Transverse colon (tissue), 4 donors: ENCODE measurements around the gene CD6.

Experiments used
- POLR2AphosphoS5 ChIP-seq, 3 donors: sonication (generic); formaldehyde crosslinking; IDR thresholded peaks; one replicate each; pipeline ENCODE4 v1.6.1; 2016; ENCODE audit warnings: antibody characterized with exemption in 3 of 3
- TF ChIP-seq, protein P1 (sequence below), 5 experiments: fragments of 200-600 bp in 3 of 5; fragments of 450-650 bp in 2 of 5; sonication (generic) in 3 of 5; IDR thresholded peaks; 1 replicate in 2 of 5; 2 replicates in 3 of 5; pipeline ENCODE4 v1.5.1; 2016 to 2017; ENCODE audit warnings: antibody characterized with exemption in 5 of 5, inconsistent platforms in 3 of 5, mild to moderate bottlenecking in 2 of 5, moderate library complexity in 1 of 5

DNA sequence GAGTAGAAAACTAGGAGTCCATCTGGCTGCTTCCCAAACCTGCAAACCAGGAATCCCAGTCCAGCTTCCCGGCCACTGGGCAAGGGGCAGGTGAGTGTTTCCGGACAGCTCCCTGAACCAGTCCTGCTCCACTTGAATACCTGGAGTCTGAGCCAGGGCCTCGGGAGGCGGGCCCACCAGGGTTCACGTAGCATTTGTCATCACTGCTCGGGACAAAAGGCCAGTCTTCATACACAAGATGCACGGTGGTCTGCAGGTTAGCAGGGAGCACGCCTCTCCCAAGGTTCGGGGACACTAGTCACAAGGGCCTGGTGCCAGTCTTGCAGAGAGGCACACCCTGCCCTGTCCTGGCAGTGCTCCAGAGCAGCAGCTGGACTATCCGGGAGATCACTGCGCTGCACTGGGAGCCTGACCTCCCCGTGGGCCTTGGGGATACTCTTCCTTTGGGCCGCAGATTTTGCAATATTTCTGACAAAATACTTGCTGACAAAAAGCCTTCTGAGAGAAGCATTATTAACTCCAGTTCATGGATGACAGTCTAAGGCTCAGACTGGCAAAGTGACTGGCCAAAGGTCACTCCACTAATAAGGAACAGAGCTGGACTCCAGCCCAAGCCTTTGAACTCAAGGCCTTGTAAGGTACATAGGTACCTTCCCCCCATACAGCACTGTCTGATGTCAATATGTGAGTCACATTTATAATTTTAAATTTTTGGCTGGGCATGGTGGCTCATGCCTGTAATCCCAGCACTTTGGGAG lies 25.1 kb downstream of the CD6 start:
- no peak for TF ChIP-seq POLR2AphosphoS5 (IDR thresholded peaks at IDR 0.05)
- TF ChIP-seq, protein P1, sequence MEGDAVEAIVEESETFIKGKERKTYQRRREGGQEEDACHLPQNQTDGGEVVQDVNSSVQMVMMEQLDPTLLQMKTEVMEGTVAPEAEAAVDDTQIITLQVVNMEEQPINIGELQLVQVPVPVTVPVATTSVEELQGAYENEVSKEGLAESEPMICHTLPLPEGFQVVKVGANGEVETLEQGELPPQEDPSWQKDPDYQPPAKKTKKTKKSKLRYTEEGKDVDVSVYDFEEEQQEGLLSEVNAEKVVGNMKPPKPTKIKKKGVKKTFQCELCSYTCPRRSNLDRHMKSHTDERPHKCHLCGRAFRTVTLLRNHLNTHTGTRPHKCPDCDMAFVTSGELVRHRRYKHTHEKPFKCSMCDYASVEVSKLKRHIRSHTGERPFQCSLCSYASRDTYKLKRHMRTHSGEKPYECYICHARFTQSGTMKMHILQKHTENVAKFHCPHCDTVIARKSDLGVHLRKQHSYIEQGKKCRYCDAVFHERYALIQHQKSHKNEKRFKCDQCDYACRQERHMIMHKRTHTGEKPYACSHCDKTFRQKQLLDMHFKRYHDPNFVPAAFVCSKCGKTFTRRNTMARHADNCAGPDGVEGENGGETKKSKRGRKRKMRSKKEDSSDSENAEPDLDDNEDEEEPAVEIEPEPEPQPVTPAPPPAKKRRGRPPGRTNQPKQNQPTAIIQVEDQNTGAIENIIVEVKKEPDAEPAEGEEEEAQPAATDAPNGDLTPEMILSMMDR (IDR thresholded peaks at IDR 0.05): no peak
